ENCODE results near the gene PRAMEF1. TPM values are rescaled to one million over a fixed set of nuclear protein-coding genes. Genes with fewer than 3 reads are reported as not detected.
A peak's percentile ranks its signal among the peaks of the same experiment; 100 is the strongest.

Gene PRAMEF1
- total RNA-seq, 1 experiment from 2014 or later: not detected

DNA sequence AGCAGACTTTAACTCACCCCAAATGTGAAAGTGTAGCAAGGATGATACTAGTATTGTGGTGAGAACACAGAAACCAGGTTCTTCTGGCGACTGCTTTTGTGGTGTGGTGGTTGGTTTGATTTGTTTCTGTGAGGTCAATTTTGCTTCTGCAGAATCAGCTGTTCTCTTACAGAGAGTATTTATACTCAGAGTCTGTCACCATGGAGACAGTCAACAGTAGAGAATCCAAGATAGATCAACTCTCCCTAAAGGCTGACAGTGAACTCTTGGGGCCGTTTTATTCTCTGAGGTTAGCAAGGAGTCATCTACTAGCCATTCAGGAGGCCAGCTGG lies 45.2 kb upstream of the PRAMEF1 start, which contains the start of gene CFAP107:
Gene CFAP107 (plus strand): TSS at position 209 of the 332 bp plus-strand sequence. CDS start 231 bp downstream, outside the sequence.
- Histone ChIP-seq H3K36me3 (ENCODE audit: control insufficient read depth, insufficient read depth, low read length) (no peaks in the 10 kb centered on the region), H3K4me1 (no peaks in the 10 kb centered on the region), H3K27me3 (replicated peaks; ENCODE audit: control insufficient read depth, insufficient read depth, low read length) (no peaks in the 10 kb centered on the region), H3K9me3 (peaks cover 6% of the 10 kb centered on the region; the same call in 1 of the 2 replicates), H3K4me3 (ENCODE audit: low read depth, low read length) (no peak within 1 kb of the TSS)
- TF ChIP-seq CTCF (IDR thresholded peaks at IDR 0.05; ENCODE audit: insufficient read depth in 1 of 2, low read depth in 1 of 2, low read length in 1 of 2, severe bottlenecking in 1 of 2, unreplicated experiment in 1 of 2): no peak
- Mint-ChIP-seq H3K4me3 (ENCODE audit: unreplicated experiment) (no peak within 1 kb of the TSS), H3K4me1 (ENCODE audit: low read depth, unreplicated experiment) (no peaks in the 10 kb centered on the region), H3K36me3 (ENCODE audit: insufficient read depth, unreplicated experiment) (no peaks in the 10 kb centered on the region), H3K9me3 (ENCODE audit: unreplicated experiment) (peaks cover 24% of the 10 kb centered on the region), H3K27me3 (ENCODE audit: insufficient read depth, unreplicated experiment) (peaks cover 16% of the 10 kb centered on the region), H3K27ac (ENCODE audit: unreplicated experiment) (peak within 1 kb of the TSS; percentile 31)
- BruUV-seq (replicated peaks): no TSS peak
- CTCF ChIA-PET: no interaction called here
- POLR2A ChIA-PET: no interaction called here
- intact Hi-C loops (cut with micrococcal nuclease; ENCODE audit: unreplicated experiment): no loop called here
- no peak for DNase-seq

GRCh38 chr1:12748778-12749355 lies 42.3 kb upstream of the PRAMEF1 start:
- H3K27ac Mint-ChIP-seq (ENCODE audit: unreplicated experiment): no peak overlapping the region
- peaks cover 25% of the 10 kb centered on the region for H3K9me3 Mint-ChIP-seq (ENCODE audit: unreplicated experiment)

GRCh38 chr1:12754738-12755137 lies 36.5 kb upstream of the PRAMEF1 start:
- ChIA-PET POLR2A (no interaction called here), CTCF (no interaction called here)
- Mint-ChIP-seq H3K27ac (ENCODE audit: unreplicated experiment) (no peak overlapping the region), H3K9me3 (ENCODE audit: unreplicated experiment) (peaks cover 12% of the 10 kb centered on the region), H3K4me3 (ENCODE audit: unreplicated experiment) (no peak overlapping the region), H3K27me3 (ENCODE audit: insufficient read depth, unreplicated experiment) (peaks cover 16% of the 10 kb centered on the region), H3K4me1 (ENCODE audit: low read depth, unreplicated experiment) (peaks cover 2% of the 10 kb centered on the region), H3K36me3 (ENCODE audit: insufficient read depth, unreplicated experiment) (no peaks in the 10 kb centered on the region)
- intact Hi-C loops (cut with micrococcal nuclease; ENCODE audit: unreplicated experiment): no loop called here
- Histone ChIP-seq H3K9me3 (peaks cover 4% of the 10 kb centered on the region; the same call in 1 of the 2 replicates), H3K27me3 (replicated peaks; ENCODE audit: control insufficient read depth, insufficient read depth, low read length) (no peaks in the 10 kb centered on the region), H3K4me3 (ENCODE audit: low read depth, low read length) (no peak overlapping the region), H3K36me3 (ENCODE audit: control insufficient read depth, insufficient read depth, low read length) (no peaks in the 10 kb centered on the region), H3K4me1 (no peaks in the 10 kb centered on the region)
- TF ChIP-seq CTCF (IDR thresholded peaks at IDR 0.05; ENCODE audit: insufficient read depth in 1 of 2, low read depth in 1 of 2, low read length in 1 of 2, severe bottlenecking in 1 of 2, unreplicated experiment in 1 of 2): no peak
- BruUV-seq (replicated peaks): no TSS peak
- no peak for DNase-seq

More at GRCh38 chr1:12748778-12749355, 42.3 kb upstream of the PRAMEF1 start:
- intact Hi-C loops (cut with micrococcal nuclease; ENCODE audit: unreplicated experiment): no loop called here
- H3K27me3 ChIP-seq (replicated peaks; ENCODE audit: control insufficient read depth, insufficient read depth, low read length): no peaks in the 10 kb centered on the region
- Mint-ChIP-seq H3K4me1 (ENCODE audit: low read depth, unreplicated experiment) (no peaks in the 10 kb centered on the region), H3K27me3 (ENCODE audit: insufficient read depth, unreplicated experiment) (peaks cover 17% of the 10 kb centered on the region), H3K36me3 (ENCODE audit: insufficient read depth, unreplicated experiment) (no peaks in the 10 kb centered on the region), H3K4me3 (ENCODE audit: unreplicated experiment) (no peak overlapping the region)
- H3K4me3 ChIP-seq (ENCODE audit: low read depth, low read length): no peak overlapping the region
- ChIA-PET CTCF (no interaction called here), POLR2A (no interaction called here)
- H3K9me3 ChIP-seq: peaks cover 6% of the 10 kb centered on the region; the same call in 1 of the 2 replicates
- DNase-seq: no peak
- H3K36me3 ChIP-seq (ENCODE audit: control insufficient read depth, insufficient read depth, low read length): no peaks in the 10 kb centered on the region
- no peak for TF ChIP-seq CTCF (IDR thresholded peaks at IDR 0.05; ENCODE audit: insufficient read depth in 1 of 2, low read depth in 1 of 2, low read length in 1 of 2, severe bottlenecking in 1 of 2, unreplicated experiment in 1 of 2)
- H3K4me1 ChIP-seq: no peaks in the 10 kb centered on the region
- no TSS peak for BruUV-seq (replicated peaks)
